ENCODE results near the gene CDNF. TPM values are rescaled to one million over a fixed set of nuclear protein-coding genes. Genes with fewer than 3 reads are reported as not detected.

Gene CDNF
- total RNA-seq, 1 experiment from 2014 or later, result 2.3 TPM

DNA sequence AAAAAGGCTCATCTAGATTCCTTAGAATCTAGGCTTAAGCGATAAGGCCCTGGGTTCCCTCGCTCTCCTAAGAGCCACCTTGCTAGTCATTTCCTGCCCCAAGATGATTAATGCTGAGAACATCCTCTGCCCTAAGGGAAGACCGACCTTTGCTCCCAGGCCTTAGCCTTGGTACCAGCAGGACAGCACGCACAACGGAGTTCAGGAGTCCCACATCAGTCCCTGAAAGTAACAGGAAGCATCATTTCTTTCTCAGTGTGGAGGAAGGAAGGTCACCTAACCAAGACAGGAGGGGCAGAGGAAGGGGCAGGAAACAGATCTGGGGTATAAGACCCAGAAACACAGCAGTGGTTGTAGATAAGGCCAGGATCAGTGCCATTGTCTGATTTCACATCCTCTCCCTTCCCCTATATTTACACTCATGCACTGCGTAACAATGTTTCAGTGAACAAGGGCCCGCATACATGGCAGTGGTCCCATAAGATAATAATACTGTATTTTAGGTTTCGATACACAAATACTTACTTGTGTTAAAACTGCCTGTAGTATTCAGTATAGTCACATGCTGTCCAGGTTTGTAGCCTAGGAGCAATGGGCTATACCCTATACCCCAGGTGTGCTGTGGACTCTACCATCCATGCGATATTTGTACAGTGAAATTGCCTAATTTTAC, 55.0 kb downstream of the CDNF start:
- Mint-ChIP-seq H3K4me3 (ENCODE audit: low read depth, unreplicated experiment) (no peak overlapping the region), H3K27ac (ENCODE audit: unreplicated experiment) (peak overlapping the region; percentile 77), H3K4me1 (ENCODE audit: low read depth, unreplicated experiment) (peaks cover 29% of the 10 kb centered on the region), H3K27me3 (ENCODE audit: unreplicated experiment) (no peaks in the 10 kb centered on the region), H3K9me3 (ENCODE audit: low read depth, unreplicated experiment) (no peaks in the 10 kb centered on the region), H3K36me3 (ENCODE audit: insufficient read depth, unreplicated experiment) (no peaks in the 10 kb centered on the region)
- CTCF ChIA-PET, result interaction anchor here (0.6 kb wide), 1 partner anchor 12 kb away, joined by 4 read pairs; no protein-coding TSS in a partner anchor
- peak; percentile 57 for DNase-seq
- intact Hi-C loops (cut with micrococcal nuclease; ENCODE audit: unreplicated experiment), result no loop called here
- TF ChIP-seq, protein P1, sequence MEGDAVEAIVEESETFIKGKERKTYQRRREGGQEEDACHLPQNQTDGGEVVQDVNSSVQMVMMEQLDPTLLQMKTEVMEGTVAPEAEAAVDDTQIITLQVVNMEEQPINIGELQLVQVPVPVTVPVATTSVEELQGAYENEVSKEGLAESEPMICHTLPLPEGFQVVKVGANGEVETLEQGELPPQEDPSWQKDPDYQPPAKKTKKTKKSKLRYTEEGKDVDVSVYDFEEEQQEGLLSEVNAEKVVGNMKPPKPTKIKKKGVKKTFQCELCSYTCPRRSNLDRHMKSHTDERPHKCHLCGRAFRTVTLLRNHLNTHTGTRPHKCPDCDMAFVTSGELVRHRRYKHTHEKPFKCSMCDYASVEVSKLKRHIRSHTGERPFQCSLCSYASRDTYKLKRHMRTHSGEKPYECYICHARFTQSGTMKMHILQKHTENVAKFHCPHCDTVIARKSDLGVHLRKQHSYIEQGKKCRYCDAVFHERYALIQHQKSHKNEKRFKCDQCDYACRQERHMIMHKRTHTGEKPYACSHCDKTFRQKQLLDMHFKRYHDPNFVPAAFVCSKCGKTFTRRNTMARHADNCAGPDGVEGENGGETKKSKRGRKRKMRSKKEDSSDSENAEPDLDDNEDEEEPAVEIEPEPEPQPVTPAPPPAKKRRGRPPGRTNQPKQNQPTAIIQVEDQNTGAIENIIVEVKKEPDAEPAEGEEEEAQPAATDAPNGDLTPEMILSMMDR (IDR thresholded peaks at IDR 0.05; ENCODE audit: unreplicated experiment), result no peak
- BruUV-seq (replicated peaks), result no TSS peak

DNA sequence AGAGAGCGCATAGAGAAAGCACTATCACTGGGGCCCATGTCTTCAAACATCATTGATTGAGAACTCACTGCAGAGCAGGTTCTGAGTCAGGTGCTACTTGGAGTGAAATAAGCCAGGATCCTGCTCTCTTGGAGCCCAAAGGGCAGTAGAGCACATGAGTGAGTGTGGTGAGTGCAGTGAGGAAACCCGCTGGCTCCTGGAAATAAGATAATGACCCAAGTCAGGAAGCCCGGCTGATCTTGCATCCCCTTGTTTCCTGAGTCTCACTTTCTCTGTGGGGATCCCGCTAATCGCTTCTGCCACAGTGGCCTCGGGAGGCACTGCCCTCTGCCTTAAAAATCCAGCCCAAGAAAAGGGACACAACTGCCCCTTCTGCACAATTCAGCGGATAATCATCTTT, 56.1 kb downstream of the CDNF start:
- Mint-ChIP-seq H3K9me3 (ENCODE audit: low read depth, unreplicated experiment) (no peaks in the 10 kb centered on the region), H3K4me3 (ENCODE audit: low read depth, unreplicated experiment) (no peak overlapping the region), H3K27me3 (ENCODE audit: unreplicated experiment) (no peaks in the 10 kb centered on the region), H3K27ac (ENCODE audit: unreplicated experiment) (no peak overlapping the region), H3K4me1 (ENCODE audit: low read depth, unreplicated experiment) (peaks cover 29% of the 10 kb centered on the region), H3K36me3 (ENCODE audit: insufficient read depth, unreplicated experiment) (no peaks in the 10 kb centered on the region)
- CTCF ChIA-PET, result interaction anchor here (0.6 kb wide), 1 partner anchor 11 kb away, joined by 4 read pairs; no protein-coding TSS in a partner anchor
- intact Hi-C loops (cut with micrococcal nuclease; ENCODE audit: unreplicated experiment), result no loop called here
- DNase-seq, result no peak
- TF ChIP-seq, protein P1 (IDR thresholded peaks at IDR 0.05; ENCODE audit: unreplicated experiment), result no peak
- BruUV-seq (replicated peaks), result no TSS peak

DNA sequence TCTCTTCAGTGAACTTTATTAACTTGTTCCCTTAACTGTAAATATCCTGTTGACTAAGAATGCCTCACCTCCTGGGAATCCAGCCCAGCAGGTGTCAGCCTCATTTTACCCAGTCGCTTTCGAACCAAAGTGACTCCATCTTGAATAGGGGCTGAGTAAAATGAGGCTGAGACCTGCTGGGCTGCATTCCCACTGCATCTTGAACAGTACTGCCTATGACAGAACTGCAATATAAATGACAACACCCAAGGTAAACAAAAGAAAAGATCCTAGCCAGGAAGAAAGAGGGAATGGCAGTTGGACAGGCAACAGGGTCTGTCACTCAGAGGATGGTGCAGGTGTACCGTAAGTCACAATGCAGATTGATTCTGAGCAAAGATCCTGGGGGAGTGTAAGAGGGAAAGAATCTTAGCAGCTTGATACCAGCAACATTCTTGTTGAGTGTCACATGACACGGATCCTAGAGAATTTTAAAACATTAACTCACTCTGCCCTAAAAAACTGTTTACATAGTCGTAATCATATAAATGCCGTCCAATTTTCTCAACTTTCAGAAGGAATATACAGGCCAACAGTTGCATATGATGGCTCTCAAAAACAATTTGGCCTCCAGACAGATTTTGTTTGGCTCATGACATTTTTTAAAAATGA, 58.7 kb downstream of the CDNF start:
- H3K36me3 Mint-ChIP-seq (ENCODE audit: insufficient read depth, unreplicated experiment), result no peaks in the 10 kb centered on the region
- no peak overlapping the region for H3K4me3 Mint-ChIP-seq (ENCODE audit: low read depth, unreplicated experiment)
- peaks cover 29% of the 10 kb centered on the region for H3K4me1 Mint-ChIP-seq (ENCODE audit: low read depth, unreplicated experiment)
- no TSS peak for BruUV-seq (replicated peaks)
- TF ChIP-seq, protein P1 (IDR thresholded peaks at IDR 0.05; ENCODE audit: unreplicated experiment), result no peak
- DNase-seq, result no peak
- CTCF ChIA-PET, result no interaction called here
- H3K27ac Mint-ChIP-seq (ENCODE audit: unreplicated experiment), result peak overlapping the region; percentile 66
- intact Hi-C loops (cut with micrococcal nuclease; ENCODE audit: unreplicated experiment), result no loop called here
- H3K27me3 Mint-ChIP-seq (ENCODE audit: unreplicated experiment), result no peaks in the 10 kb centered on the region
- H3K9me3 Mint-ChIP-seq (ENCODE audit: low read depth, unreplicated experiment), result no peaks in the 10 kb centered on the region

DNA sequence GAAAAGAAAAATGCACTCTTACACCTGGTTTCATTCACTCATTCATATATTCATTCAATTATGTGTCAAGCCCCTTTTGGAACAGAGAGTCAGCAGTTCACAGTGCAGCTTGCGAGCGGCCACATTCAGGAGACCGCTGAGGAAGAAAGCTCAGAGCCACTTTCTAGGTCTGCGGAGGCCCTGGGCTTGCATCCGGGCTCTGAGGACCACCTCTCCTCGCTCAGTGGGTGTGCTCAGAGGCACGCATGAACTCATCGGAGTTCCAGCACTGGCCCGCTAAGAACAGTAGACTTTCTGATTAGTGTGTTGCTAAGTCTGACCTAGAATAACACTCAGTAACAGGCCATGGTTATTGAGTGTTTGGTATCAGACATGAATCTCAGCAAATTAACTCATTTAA, 61.3 kb downstream of the CDNF start:
- H3K9me3 Mint-ChIP-seq (ENCODE audit: low read depth, unreplicated experiment), result no peaks in the 10 kb centered on the region
- BruUV-seq (replicated peaks), result no TSS peak
- DNase-seq, result no peak
- no peak overlapping the region for H3K27ac Mint-ChIP-seq (ENCODE audit: unreplicated experiment)
- no peaks in the 10 kb centered on the region for H3K27me3 Mint-ChIP-seq (ENCODE audit: unreplicated experiment)
- CTCF ChIA-PET, result no interaction called here
- intact Hi-C loops (cut with micrococcal nuclease; ENCODE audit: unreplicated experiment), result no loop called here
- H3K4me1 Mint-ChIP-seq (ENCODE audit: low read depth, unreplicated experiment), result peaks cover 22% of the 10 kb centered on the region
- no peak overlapping the region for H3K4me3 Mint-ChIP-seq (ENCODE audit: low read depth, unreplicated experiment)
- no peaks in the 10 kb centered on the region for H3K36me3 Mint-ChIP-seq (ENCODE audit: insufficient read depth, unreplicated experiment)
- TF ChIP-seq, protein P1 (IDR thresholded peaks at IDR 0.05; ENCODE audit: unreplicated experiment), result no peak
